Measurements from ENCODE around the gene YPEL5.

Gene YPEL5

GRCh38 chr2:30172627-30173026 is 25.8 kb downstream of the YPEL5 start:
- DNase-seq, result no peak

DNA sequence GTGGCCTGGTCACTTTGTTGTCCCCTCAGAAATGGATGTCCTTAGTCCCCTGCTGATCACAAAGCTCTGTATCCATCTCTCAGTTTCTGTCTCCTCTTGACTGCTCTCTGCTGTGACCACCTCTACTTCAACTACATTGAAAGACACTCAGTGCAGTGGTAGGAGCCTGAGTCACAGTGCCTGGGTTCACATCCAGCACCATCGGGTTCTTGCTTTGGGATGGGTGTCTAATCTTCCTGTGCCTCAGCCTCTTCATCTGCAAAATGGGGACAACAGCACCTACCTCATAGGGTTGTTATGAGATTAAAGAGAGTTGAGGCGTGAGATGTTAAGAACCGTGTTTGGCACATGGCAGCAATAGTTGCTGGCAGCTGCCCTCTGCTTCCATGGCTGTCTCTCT is 30.6 kb downstream of the YPEL5 start:
- no peak for DNase-seq

DNA sequence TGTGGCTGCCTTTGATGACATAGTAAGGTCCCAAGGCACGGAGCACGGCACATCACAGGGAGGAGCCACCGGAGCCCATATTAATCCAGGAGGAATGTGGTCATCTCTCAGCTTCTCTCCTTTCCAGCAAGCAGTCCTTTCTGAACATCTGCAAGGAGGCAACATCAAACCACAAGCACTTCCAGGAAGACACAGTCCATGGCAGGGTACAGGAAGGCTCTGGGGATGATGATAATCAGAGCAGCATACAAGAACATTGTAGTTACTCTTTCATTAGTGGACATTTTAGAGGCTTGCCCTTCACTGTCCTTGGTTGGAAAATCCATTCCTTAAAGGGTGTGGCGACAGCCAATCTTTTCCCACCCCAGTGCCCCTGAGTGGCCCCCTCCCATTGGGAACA is 31.1 kb downstream of the YPEL5 start:
- DNase-seq, result no peak

GRCh38 chr2:30178618-30179434 is 32.0 kb downstream of the YPEL5 start:
- DNase-seq, result peak; percentile 28

DNA sequence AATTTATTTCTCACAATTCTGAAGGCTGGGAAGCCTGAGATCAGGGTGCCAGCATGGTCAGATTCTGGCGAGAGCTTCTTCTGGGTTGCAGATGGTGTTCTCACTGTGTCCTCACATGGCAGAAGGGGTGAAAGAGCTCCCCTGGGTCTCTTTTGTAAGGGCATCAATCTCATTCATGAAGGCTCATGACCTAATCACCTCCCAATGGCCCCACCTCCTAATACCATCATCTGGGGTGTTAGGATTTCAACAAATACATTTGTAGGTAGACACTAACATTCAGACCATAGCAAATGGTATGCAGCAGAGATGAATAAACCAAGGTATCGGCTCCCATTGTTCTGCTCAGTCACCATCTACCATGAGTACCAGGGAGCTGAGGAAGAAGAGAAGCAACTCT is 32.7 kb downstream of the YPEL5 start:
- no peak for DNase-seq

DNA sequence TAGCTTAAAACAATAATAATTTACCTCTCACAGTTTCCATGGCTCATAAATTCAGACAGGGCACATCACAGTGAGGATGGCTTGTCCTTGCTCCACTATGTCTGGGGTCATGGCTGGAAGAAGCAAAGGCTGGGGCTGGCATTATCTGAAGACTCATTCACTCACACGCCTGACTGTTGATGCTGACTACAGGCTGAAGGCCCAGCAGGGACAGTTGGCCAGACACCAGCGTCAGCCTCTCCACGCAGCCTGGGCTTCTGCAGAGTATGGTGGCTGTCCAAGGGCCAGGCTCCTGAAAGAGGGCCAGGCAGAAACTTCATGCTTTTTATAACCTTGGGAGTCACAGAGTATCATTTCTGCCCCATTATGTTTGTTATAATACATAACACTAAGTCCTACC is 33.4 kb downstream of the YPEL5 start:
- no peak for DNase-seq

DNA sequence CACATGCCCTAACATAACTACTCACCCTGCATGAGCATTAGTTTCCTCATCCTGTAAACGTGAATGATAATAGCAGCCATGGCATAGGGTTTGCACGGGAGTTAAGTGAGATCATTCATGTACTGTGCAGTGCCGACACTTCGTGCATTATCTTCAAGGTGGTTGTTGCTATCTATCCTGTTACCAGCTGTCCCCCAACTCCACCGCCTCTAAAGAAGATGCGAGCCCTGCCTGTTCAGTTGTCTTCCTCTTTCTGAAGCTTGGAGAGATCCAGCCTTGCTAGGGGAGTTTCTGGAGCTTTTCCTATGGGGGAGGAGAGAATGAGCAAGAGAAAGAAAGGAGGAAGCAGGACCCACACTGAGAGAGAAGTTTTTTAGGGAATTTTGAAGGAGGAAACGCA is 34.4 kb downstream of the YPEL5 start:
- DNase-seq, result no peak

DNA sequence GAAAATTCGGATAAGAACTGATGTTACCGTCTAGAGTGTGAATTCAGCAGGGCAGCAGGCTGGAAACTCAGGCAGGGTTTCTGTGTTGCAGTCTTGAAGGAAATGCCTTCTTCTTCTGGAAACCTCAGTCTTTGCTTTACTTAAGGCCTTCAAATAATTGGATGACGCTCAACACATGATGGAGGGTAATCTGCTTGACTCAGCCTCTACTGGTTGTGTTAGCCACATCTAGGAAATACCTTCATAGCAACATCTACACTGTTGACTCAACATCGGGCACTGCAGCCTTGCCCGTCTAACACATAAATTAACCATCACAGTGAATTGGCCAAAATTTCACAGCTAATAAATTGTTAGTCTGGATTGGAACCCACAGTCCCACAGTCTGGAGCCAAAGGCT is 37.2 kb downstream of the YPEL5 start:
- no peak for DNase-seq

DNA sequence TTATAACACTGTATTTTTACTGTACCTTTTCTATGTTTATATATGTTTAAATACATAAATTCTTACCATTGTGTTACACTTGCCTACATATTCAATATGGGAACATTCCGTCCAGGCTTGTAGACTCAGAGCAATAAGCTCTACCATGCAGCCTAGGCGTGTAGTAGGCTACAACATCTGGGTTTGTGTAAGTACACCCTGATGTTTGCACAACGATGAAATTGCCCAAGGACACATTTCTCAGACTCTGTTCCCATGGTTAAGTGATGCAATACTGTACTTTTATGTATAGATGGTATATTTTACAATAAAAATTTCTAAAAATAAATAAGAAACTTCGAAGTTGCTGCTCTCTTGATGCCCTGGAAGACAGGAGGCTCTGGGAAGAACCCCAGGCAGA is 38.4 kb downstream of the YPEL5 start:
- no peak for DNase-seq

DNA sequence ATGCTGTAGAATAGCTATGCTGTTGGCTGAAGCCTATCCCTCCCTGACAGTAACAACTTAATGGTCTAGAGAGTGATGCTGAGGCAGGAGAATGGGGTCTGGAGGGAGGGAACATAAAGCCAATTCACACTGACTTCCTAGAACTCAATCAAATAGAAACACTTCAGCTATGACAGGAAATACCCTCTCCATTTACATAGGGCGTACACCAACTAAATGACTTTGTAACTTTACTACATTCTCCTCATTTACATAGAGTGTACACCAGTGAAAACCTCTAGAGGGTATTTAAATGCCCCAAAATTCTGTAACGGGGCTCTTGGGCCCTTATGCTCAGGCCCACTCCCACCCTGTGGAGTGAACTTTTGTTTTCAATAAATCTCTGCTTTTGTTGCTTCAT is 41.5 kb downstream of the YPEL5 start:
- DNase-seq, result no peak

GRCh38 chr2:30190637-30191036 is 43.8 kb downstream of the YPEL5 start:
- no peak for DNase-seq

- DNase-seq, result no peak
Observed at GRCh38 chr2:30191107-30191506, 44.3 kb downstream of the YPEL5 start.

DNA sequence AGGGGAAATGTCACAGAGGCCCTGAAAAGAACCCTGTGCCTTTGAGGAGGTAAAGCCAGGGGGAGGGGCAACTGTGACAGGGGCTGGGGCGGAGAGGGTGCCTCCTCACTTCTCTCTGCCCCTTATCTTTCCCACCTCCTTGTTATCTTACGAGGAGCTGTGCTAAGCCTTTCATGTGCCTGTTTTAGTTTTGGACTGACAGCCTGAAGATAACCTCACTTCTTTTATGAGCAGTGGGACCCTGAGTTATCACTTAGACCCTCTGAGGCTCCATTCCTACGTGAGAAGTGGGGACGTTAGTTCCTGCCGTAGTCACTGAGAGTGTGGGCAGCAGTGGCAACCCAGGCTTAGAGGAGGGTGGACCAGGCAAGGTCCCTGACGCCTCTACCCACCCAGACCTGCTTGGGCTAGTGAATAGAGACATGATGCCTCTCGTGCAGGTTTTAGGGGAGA is 45.0 kb downstream of the YPEL5 start:
- DNase-seq, result no peak

DNA sequence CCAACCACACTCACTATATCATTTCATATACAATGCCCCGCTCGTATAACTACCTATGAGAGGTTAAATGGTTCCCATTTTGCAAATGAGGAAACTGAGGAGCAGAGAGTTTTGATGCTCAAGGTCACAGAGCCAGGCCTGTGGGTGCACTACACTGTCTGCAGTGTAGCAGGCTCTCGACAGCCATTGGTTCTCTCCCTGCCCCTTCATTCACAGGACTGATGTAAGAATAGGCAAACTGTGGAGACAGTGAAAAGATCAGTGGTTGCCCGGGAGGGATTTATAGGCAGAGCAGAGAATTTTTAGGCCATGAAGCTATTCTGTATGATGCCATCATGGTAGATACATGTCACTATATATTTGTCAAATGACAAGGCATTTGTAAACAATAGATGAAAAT is 45.5 kb downstream of the YPEL5 start:
- DNase-seq, result no peak

DNA sequence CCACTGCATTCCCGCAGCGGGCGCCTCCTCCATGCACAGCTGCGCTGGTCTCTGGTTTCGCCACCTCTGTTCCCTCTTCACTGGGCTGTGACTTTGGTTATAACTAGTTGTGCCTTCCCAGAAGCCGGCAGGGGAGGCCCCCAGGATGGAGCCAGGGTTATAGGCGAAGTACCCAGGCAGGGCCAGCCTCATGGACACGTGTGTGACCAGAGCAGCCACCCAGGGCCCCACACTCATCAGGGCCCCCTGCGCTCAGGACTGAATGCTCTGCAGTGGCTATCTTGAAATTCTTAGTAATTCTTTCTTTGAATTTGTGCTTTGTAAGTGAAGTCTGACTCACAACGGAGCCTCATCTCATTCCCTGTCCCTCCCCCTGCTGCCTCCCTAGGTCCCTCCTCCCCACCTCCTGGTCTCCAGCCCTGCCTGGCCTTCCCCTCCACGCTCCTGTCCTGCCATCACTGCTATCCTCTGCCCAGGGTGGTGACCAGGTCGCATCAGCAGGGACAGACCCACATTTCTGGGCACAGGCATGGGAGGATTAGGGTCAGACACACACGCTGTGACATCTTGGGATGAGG is 46.4 kb downstream of the YPEL5 start:
- no peak for DNase-seq

DNA sequence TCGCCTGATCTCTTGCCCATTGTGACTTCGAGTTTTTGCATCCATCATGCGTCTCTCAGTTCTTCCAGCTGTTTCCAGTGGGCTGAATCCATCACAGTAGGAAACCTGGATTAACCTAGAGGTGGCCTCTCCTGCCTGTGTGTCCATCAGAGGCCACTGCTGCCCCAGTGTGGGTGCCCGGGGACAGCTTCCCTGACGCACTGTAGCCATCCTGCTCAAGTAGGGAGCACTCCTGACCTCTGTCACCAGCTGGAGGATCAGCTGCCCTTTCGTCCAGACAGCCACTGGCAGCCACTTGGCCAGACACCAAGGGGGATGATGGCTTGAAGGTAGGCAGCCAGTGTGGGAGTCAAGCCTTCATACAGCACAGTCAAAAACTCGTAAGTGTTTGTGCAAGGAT is 47.6 kb downstream of the YPEL5 start:
- no peak for DNase-seq

DNA sequence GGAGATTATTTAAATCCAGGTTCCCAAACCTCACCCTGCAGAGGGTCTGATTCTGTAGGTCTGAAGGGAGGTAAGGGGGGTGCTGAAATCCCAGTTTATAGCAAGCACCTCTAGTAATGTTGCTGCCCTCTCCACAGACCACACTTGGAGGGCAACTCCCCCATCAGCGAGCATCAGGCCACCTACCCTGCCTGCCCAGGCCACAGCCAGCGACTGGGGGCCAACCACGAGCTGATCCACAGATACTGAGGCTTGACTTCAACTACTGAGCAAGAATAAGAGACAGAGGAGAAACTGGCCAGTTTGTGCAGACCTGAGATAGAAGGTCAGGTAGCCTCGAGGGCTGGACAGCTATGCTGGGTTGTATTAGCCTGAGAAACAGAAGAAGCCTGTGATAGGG is 48.2 kb downstream of the YPEL5 start:
- no peak for DNase-seq

DNA sequence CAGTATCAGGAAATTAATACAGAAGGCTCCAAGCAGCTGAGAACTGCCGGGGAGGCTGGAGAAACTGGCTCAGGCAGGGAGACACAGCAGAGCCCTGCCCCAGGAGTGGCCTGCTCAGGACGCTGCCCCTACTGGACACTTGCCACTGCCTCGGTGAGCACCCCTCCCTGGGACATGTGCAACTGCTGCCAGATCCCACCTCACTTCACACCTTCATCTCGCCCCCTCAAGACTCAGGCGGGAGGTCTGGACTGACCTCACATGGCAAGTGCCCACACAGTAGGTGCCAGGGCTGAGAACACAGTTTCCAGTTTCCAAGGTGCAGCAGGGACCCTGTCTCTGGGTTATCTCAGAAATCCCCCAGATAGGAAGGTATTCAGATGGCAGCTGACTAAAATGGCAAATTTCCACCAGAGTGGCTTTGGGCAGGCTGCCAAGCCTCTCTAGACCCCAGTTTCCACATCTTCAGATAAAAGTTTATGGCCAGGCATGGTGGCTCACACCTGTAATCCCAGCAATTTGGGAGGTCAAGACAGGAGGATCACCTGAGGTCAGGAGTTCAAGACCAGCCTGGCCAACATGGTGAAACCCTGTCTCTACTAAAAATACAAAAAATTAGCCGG is 50.9 kb downstream of the YPEL5 start:
- no peak for DNase-seq

DNA sequence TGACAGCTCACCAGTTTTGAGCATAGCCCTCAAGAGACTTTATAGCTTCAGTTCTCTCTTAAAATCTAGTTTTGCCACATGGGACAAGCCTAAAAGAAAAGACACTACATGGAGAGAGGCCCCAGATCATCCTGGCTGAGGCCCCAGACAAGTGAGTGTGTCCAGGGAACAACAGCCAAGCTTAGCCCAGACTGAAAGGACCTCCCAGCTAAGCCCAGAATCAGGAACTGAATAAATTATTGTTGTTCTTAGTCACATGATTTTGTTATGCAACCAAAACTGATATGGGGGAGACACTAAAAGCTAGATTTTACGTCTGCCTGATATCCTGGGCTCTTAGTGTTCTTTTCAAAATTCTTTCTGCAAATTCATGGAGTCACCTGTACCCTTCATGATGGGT is 55.2 kb downstream of the YPEL5 start:
- DNase-seq, result no peak

DNA sequence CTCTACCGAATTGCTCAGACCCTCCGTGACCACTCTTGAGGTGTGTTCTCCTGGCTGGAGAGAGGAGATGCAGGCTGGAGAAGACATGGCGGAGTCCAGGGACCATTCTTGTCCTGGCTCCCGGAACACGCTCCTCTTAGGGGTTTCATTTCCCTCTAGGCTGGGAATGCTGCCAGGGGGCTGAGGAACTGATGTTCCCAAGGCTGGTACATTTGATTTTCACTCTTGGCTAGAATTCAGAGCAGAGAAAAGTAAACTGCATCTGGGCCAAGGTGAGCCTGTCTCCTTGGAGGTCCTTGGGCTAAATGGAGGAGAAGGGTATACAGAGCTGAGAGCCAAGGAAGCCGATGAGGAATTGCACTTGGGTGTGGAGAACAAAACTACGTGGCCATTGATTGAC is 56.3 kb downstream of the YPEL5 start:
- DNase-seq, result no peak

DNA sequence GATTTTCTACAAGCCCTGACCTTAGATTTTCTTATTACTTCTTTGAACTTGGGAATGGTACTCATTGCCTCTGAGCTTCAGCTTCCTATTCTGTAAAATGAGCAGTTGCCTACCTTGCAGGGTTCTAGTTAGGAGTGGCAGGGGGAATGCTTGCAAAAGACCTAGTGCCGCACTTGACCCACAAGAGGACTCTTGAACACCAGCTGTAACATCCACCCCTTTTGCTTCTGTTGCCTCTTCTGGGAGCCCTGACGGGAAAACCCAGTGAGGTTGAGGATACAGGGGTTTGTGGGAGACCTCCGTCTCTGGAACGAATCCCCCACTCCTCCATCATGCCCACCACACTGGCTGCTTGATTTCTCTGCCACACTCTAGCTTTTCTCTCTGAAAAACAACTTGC is 57.5 kb downstream of the YPEL5 start:
- no peak for DNase-seq

- no peak for DNase-seq
Observed at GRCh38 chr2:30205456-30205855, 58.6 kb downstream of the YPEL5 start.

DNA sequence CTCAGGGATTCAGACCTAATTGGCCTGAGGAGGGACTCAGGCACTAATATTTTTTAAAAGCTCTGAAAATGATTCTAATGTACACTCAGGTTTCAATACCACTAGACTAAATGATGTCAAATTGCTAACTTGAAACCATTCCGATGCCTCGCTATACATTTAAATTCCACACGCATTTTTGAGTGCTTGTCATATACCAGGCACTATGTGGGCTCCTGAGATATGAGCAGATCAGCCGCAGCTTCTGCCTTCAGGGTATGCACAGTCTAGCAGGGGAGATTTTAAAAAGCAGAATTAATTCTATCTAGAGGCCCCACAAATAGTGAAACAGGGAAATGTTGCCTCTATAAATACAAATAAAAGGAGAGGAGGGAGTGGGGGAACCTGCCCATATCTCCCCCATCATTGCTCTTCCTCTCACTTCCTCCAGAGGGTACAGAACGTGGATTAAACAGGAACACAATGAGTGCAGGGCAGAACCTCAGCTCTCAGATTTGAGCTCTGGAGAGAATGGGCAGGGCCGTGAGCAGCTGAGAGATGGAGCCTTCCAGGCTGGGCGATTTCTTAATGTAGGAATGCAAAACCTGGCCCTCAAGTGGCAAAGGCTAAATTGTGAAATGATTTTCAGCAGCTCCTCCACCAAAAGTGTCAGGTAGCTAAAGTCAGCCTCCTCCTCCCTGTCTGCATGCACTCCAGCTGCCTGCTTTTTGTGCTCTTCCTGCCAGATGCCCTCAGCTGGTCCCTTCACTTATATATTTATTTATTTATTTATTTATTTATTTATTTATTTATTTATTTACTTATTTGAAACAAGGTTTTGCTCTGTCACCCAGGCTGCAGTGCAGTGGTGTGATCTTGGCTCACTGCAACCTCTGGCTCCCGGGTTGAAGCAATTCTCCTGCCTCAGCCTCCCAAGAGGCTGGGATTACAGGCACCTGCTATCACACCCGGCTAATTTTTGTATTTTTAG is 59.9 kb downstream of the YPEL5 start:
- no peak for DNase-seq
